HepG2 (cell line): ENCODE measurements around the gene DLG4. TPM values are rescaled to one million over a fixed set of nuclear protein-coding genes. Genes with fewer than 3 reads are reported as not detected.

ENCODE experiments used
- ATAC-seq: fragments of 200-7000 bp; cut with Tn5 transposase; 3 replicates; pipeline ENCODE4 v1.9.1; 2020; ENCODE audit warnings: mild to moderate bottlenecking, moderate library complexity
- BruUV-seq: library from RNA; stranded (reverse); fragments of 400-500 nt; replicated peaks from 2 replicates; lab custom pipeline; 2021; lab: Mats Ljungman, UMichigan
- CTCF ChIA-PET: fragments of 300-600 bp; formaldehyde crosslinking; extraction: SDS; loops from one replicate; lab custom pipeline; 2021; ENCODE audit warnings: low total read pairs, inconsistent platforms, low intra/inter-chr PET ratio; lab: Yijun Ruan, JAX
- POLR2A ChIA-PET: fragments of 350-600 bp; sonication (Branson Sonifier 250); formaldehyde crosslinking; loops from one replicate; lab custom pipeline; 2020; ENCODE audit warnings: antibody characterized with exemption, inconsistent platforms; lab: Yijun Ruan, JAX
- DNase-seq: peaks from one replicate; pipeline ENCODE4 v3.0.0-alpha.2; 2015; ENCODE audit warnings: low spot score
- FAIRE-seq: peaks from 3 replicates; lab custom pipeline; 2011; peaks lifted over from hg19 to GRCh38; lab: Jason Lieb, UNC
- H2AFZ ChIP-seq: one replicate; pipeline ENCODE4 v1.6.1; 2011; ENCODE audit warnings: low read length, inconsistent platforms
- H3K27ac ChIP-seq: fragments of 300-600 bp; 3 replicates; pipeline ENCODE4 v1.8.0; 2011; ENCODE audit warnings: mixed run types, mild to moderate bottlenecking, mixed read lengths, low read length, inconsistent platforms; ENCODE audit not compliant: insufficient read depth; ENCODE audit errors: extremely low read length
- H3K27me3 ChIP-seq, 2 experiments: fragments of 200-600 bp in 1 of 2; 2 replicates in 1 of 2; 3 replicates in 1 of 2; pipeline versions ENCODE4 v1.6.0 to v1.8.0; 2011; ENCODE audit warnings: low read length in 2 of 2, mild to moderate bottlenecking in 2 of 2, moderate library complexity in 2 of 2, inconsistent platforms in 1 of 2; ENCODE audit not compliant: insufficient read depth in 2 of 2, control insufficient read depth in 1 of 2
- H3K36me3 ChIP-seq, 2 experiments: fragments of 200-600 bp in 1 of 2; replicated peaks in 1 of 2; 2 replicates in 1 of 2; 3 replicates in 1 of 2; pipeline versions ENCODE4 v1.5.1 to v1.8.0; 2011; ENCODE audit warnings: low read length in 2 of 2, inconsistent platforms in 1 of 2; ENCODE audit not compliant: insufficient read depth in 2 of 2, control insufficient read depth in 1 of 2
- H3K4me1 ChIP-seq: 2 replicates; pipeline ENCODE4 v1.5.1; 2012; ENCODE audit warnings: low read length, inconsistent platforms; ENCODE audit not compliant: insufficient read depth
- H3K4me2 ChIP-seq: 2 replicates; pipeline ENCODE4 v1.6.0; 2011; ENCODE audit warnings: low read depth, low read length, inconsistent platforms
- H3K4me3 ChIP-seq, 3 experiments: fragments of 200-600 bp in 1 of 3; sonication (generic), shearing (Covaris generic) in 1 of 3; replicated peaks in 1 of 3; 2 replicates each; pipeline ENCODE4 v1.5.1; 2011 to 2016; ENCODE audit warnings: low read length in 3 of 3, inconsistent platforms in 2 of 3, low read depth in 2 of 3, mild to moderate bottlenecking in 2 of 3, control low read depth in 1 of 3, mixed read lengths in 1 of 3; ENCODE audit not compliant: insufficient read depth in 1 of 3
- H3K79me2 ChIP-seq: one replicate; pipeline ENCODE4 v1.6.1; 2011; ENCODE audit warnings: low read length, inconsistent platforms; ENCODE audit not compliant: insufficient read depth
- H3K9ac ChIP-seq: 2 replicates; pipeline ENCODE4 v1.6.0; 2011; ENCODE audit warnings: mild to moderate bottlenecking, low read depth, low read length, inconsistent platforms; ENCODE audit not compliant: insufficient read depth
- H3K9me3 ChIP-seq: 2 replicates; pipeline ENCODE4 v1.5.1; 2012; ENCODE audit warnings: mild to moderate bottlenecking, low read length
- H4K20me1 ChIP-seq: 2 replicates; pipeline ENCODE4 v1.6.0; 2011; ENCODE audit warnings: inconsistent platforms, mild to moderate bottlenecking, low read length, moderate library complexity; ENCODE audit not compliant: insufficient read depth
- CHD2 ChIP-seq: IDR thresholded peaks from 2 replicates; pipeline ENCODE4 v1.6.1; 2011; ENCODE audit warnings: low read depth, low read length, improper control_type of control experiment
- GABPA ChIP-seq, 2 experiments: IDR thresholded peaks; 2 replicates each; pipeline ENCODE4 v1.6.1; 2011 to 2016; ENCODE audit warnings: low read depth in 2 of 2, low read length in 1 of 2, missing biosample characterization in 1 of 2, missing genetic modification characterization in 1 of 2
- POLR2A ChIP-seq, 2 experiments: IDR thresholded peaks; 2 replicates each; pipeline ENCODE4 v1.6.1; 2011; ENCODE audit warnings: low read depth in 2 of 2, low read length in 2 of 2, mild to moderate bottlenecking in 1 of 2, moderate library complexity in 1 of 2; ENCODE audit not compliant: insufficient read depth in 1 of 2
- RELA ChIP-seq: sonication (generic); formaldehyde crosslinking; IDR thresholded peaks from 2 replicates; pipeline ENCODE4 v1.4.0; 2020; ENCODE audit warnings: missing genetic modification reagents
- REPIN1 ChIP-seq: sonication (generic); formaldehyde crosslinking; IDR thresholded peaks from 2 replicates; pipeline ENCODE4 v1.8.0; 2022; ENCODE audit warnings: missing genetic modification reagents, low read depth, mild to moderate bottlenecking, borderline replicate concordance
- STAG1 ChIP-seq: sonication (generic); formaldehyde crosslinking; IDR thresholded peaks from 2 replicates; pipeline ENCODE4 v1.4.0; 2020; ENCODE audit warnings: missing genetic modification reagents
- TOPORS ChIP-seq: sonication (generic); formaldehyde crosslinking; IDR thresholded peaks from 2 replicates; pipeline ENCODE4 v1.8.0; 2023; ENCODE audit warnings: mild to moderate bottlenecking, missing genetic modification reagents
- ZFP36L1 ChIP-seq: sonication (generic); formaldehyde crosslinking; IDR thresholded peaks from 2 replicates; pipeline ENCODE4 v1.8.0; 2022; ENCODE audit warnings: mild to moderate bottlenecking, missing genetic modification reagents, moderate library complexity
- ZNF331 ChIP-seq: sonication (generic); formaldehyde crosslinking; IDR thresholded peaks from 2 replicates; pipeline ENCODE4 v1.4.0; 2020; ENCODE audit warnings: missing genetic modification reagents
- ZNF616 ChIP-seq: sonication (generic); formaldehyde crosslinking; IDR thresholded peaks from 2 replicates; pipeline ENCODE4 v1.5.0; 2020; ENCODE audit warnings: low read depth, mild to moderate bottlenecking, missing genetic modification reagents
- ZNF629 ChIP-seq: sonication (generic); formaldehyde crosslinking; conservative IDR thresholded peaks from 2 replicates; pipeline ENCODE4 v1.5.0; 2020; ENCODE audit warnings: missing genetic modification reagents
- ZSCAN5A ChIP-seq: sonication (generic); formaldehyde crosslinking; IDR thresholded peaks from 2 replicates; pipeline ENCODE4 v1.8.0; 2022; ENCODE audit warnings: mild to moderate bottlenecking, missing genetic modification reagents, borderline replicate concordance
- WGBS: methylation state at CpG from one replicate; pipeline ENCODE4 v1.1.6; 2017; ENCODE audit warnings: low lambda C conversion rate; 5-methylcytosine and 5-hydroxymethylcytosine counted together
- in situ Hi-C: cut with HindIII; loops from 2 replicates; pipeline ENCODE4 v1.10.0; 2017; ENCODE audit warnings: low pct_unique_long_range_greater_than_20kb; ENCODE audit not compliant: extremely low pct_ligation_motif_present
- intact Hi-C: fragments of 100-400 bp; cut with micrococcal nuclease; formaldehyde crosslinking; loops from one replicate; pipeline ENCODE4 v1.10.0; 2022; ENCODE audit not compliant: unreplicated experiment
- polyA plus RNA-seq, 8 experiments: library from polyadenylated mRNA; depleted of rRNA in 3 of 8; stranded (reverse) in 7 of 8; unstranded in 1 of 8; fragments of >200 nt; fragmentation: Illumina TruSeq in 4 of 8; extraction: Trizol in 4 of 8; gene quantifications; 2 replicates each; pipeline versions ENCODE4 v1.2.1 to v1.2.3, GENCODE V29; 2011 to 2016; ENCODE audit warnings: low read depth in 4 of 8, missing spikeins in 1 of 8, mixed read lengths in 1 of 8; ENCODE audit not compliant: insufficient read depth in 1 of 8
- total RNA-seq, 5 experiments: library from RNA; depleted of rRNA; stranded (reverse); fragments of >200 nt; fragmentation: Illumina TruSeq; extraction: Trizol; gene quantifications; 2 replicates each; pipeline ENCODE4 v1.2.3, GENCODE V29; 2016; ENCODE audit warnings: low read depth in 1 of 5
- TF ChIP-seq, protein P1 (sequence below): sonication (generic); formaldehyde crosslinking; IDR thresholded peaks from 2 replicates; pipeline ENCODE4 v1.4.0; 2020; ENCODE audit warnings: missing genetic modification reagents

Gene DLG4
- total and polyA plus RNA-seq, 2 of the 13 experiments (the other 11 are each of a cell fraction or from before 2014, with no cell fraction given) = 0.71 to 4.3 TPM

DNA sequence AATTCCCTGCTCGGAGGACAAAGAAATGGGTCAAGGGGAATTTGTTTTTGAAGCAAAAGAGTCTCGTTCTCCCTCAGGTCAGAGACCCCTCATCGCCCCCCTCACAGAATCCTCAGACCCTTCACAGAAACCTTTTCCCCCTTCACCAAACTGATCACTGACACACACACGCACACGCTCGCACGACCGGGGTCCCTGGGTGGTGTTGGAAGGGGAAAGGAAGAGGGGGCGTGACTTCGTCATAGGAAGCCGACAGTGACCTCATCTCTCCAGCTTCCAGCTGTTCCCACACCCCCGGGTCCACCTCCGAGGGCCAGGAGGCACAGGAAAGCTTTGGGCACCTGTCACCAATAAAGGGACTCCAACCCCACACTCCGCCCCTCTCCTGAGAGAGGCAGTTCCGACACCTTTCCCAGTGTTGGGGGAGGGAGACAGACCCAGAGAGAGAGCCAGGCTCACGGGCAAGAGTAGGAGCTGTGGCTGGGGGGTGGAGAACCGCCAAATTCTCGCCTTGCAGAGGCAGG is 41.6 kb downstream of the DLG4 start (continued):
- TF ChIP-seq ZSCAN5A (CRISPR knock-in tag) (0 out of 2 replicates have a peak, but pooled peaks have one; percentile 15), GABPA (IDR thresholded peaks at IDR 0.05; ENCODE audit: low read depth, low read length) (peak; percentile 27; the same call in 1 of the 2 replicates), GABPA (CRISPR knock-in tag; IDR thresholded peaks at IDR 0.05; ENCODE audit: low read depth) (peak; percentile 69), RELA (CRISPR knock-in tag) (no peak)

DNA sequence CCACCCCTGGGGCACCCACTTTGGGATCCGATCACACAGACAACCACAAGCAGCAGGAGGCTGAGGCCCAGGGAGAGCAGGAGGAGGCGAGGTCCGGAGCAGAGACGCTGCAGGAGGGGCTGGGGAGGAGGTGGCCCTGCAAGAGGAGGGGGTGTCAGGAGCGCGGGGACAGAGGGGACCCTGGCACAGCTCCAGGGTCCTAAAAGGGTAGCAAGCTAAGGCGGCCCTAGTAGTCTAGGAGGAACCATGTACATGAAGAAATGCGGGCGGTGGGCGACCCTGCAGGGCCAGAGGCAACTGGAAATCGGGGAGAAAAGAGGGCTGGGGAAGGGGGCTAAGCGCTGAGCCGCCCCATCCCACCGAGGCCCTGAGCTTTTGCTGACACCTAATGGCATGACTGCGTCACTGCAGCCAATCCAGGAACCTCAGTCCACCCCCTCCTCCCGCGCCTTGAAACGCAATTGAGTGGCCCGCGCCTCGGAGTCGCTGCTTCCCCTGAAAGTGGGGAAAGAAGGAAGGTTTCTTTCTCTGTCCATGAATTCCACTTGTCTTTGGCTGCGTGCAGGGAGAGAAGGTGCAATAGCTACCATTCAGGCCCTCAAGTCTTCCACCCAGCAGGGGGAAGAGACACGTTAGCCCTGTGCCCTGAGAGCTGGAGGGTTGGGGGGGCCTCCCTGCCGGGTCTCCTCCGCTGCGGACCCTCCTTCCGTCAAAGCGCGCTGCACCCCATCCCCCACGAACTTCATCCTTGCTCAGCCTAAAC is 42.3 kb downstream of the DLG4 start:
- ChIA-PET POLR2A (interaction anchor here (1.2 to 4.4 kb wide), 17 partner anchors 9 to 152 kb away, joined by 4 to 76 read pairs (median 19); partner anchors contain the start of genes ACADVL, ASGR2, DLG4 and DVL2), CTCF (interaction anchor here (0.9 to 1.8 kb wide), 3 partner anchors 8 to 131 kb away, joined by 4 to 5 read pairs (median 4); no protein-coding TSS in a partner anchor)
- Histone ChIP-seq H3K4me1 (peaks cover 51% of the 10 kb centered on the region), H4K20me1 (peaks cover 35% of the 10 kb centered on the region), H3K27me3 (no peaks in the 10 kb centered on the region; a peak in 1 of 5 replicates), H3K79me2 (peaks cover 47% of the 10 kb centered on the region), H3K9me3 (no peaks in the 10 kb centered on the region), H3K27ac (peak overlapping the region; percentile 98), H3K36me3 (peaks cover 17 to 36% of the 10 kb centered on the region in 2 experiments), H3K4me2 (peak overlapping the region; percentile 92), H3K9ac (peak overlapping the region; percentile 96), H3K4me3 (peak overlapping the region; percentile 73 to 93 (median 84)), H2AFZ (no peak overlapping the region)
- BruUV-seq = no TSS peak
- in situ Hi-C loops (loop anchor here (5.0 kb wide), 1 partner anchor 40 kb away; the partner anchor contains the start of genes ACADVL and DLG4), intact Hi-C loops (loop anchor here (5.0 to 10.0 kb wide), 3 partner anchors 35 to 57 kb away; partner anchors contain the start of genes DVL2 and PHF23)
- peak; percentile 72 for DNase-seq
- WGBS = 4% methylated on average over 19 of the region's 31 CpGs
- peak; percentile 80 for FAIRE-seq
- ATAC-seq = peak; percentile 49
- 0 out of 2 replicates have a peak, but pooled peaks have one; percentile 13 for TF ChIP-seq ZNF616 (CRISPR knock-in tag)
- no peak for TF ChIP-seq TOPORS (CRISPR knock-in tag)
- no peak for TF ChIP-seq CHD2
- TF ChIP-seq, protein P1, sequence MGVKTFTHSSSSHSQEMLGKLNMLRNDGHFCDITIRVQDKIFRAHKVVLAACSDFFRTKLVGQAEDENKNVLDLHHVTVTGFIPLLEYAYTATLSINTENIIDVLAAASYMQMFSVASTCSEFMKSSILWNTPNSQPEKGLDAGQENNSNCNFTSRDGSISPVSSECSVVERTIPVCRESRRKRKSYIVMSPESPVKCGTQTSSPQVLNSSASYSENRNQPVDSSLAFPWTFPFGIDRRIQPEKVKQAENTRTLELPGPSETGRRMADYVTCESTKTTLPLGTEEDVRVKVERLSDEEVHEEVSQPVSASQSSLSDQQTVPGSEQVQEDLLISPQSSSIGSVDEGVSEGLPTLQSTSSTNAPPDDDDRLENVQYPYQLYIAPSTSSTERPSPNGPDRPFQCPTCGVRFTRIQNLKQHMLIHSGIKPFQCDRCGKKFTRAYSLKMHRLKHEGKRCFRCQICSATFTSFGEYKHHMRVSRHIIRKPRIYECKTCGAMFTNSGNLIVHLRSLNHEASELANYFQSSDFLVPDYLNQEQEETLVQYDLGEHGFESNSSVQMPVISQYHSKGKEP (CRISPR knock-in tag) = no peak
- TF ChIP-seq ZFP36L1 (CRISPR knock-in tag) = no peak
- peak; percentile 13 to 38; a peak in 1 of 4 replicates for TF ChIP-seq POLR2A (IDR thresholded peaks at IDR 0.05; ENCODE audit: insufficient read depth in 1 of 2, low read depth in 2 of 2, low read length in 2 of 2)
- no peak for TF ChIP-seq REPIN1 (CRISPR knock-in tag)
- peak; percentile 23; the same call in 1 of the 2 replicates for TF ChIP-seq ZNF331
- TF ChIP-seq ZNF629 = no peak
- peak; percentile 71 for TF ChIP-seq STAG1
